Measurements from ENCODE around the gene BCAS3. TPM values are rescaled to one million over a fixed set of nuclear protein-coding genes. Genes with fewer than 3 reads are reported as not detected.

Gene BCAS3
- total RNA-seq, 1 experiment from 2014 or later = 14.4 TPM

GRCh38 chr17:61160789-61161445, 483.3 kb downstream of the BCAS3 start:
- H3K9me3 ChIP-seq (ENCODE audit: low read depth, low read length, poor library complexity, severe bottlenecking) = no peaks in the 10 kb centered on the region
- DNase-seq (ENCODE audit: low spot score) = no peak
- peaks cover 19% of the 10 kb centered on the region for H3K4me1 ChIP-seq (ENCODE audit: insufficient read depth, low read length, poor library complexity, severe bottlenecking)
- TF ChIP-seq EZH2 (IDR thresholded peaks at IDR 0.05; ENCODE audit: borderline replicate concordance, low read depth, low read length, poor library complexity, severe bottlenecking) = no peak
- TF ChIP-seq CTCF (conservative IDR thresholded peaks at IDR 0.05; ENCODE audit: low read depth, low read length) = no peak
- H3K36me3 ChIP-seq (ENCODE audit: insufficient read depth, low read length, poor library complexity, severe bottlenecking) = no peaks in the 10 kb centered on the region
- intact Hi-C loops (cut with micrococcal nuclease; ENCODE audit: unreplicated experiment) = no loop called here
- ChIA-PET POLR2A (ENCODE audit: low non-redundant PET) (no interaction called here), CTCF (no interaction called here)
- H3K27me3 ChIP-seq (replicated peaks; ENCODE audit: insufficient read depth, low read depth, low read length, poor library complexity) = no peaks in the 10 kb centered on the region
- no peak overlapping the region for H3K4me3 ChIP-seq (ENCODE audit: low read depth, low read length, poor library complexity, severe bottlenecking)
- H3K27ac ChIP-seq (ENCODE audit: low read depth, low read length, poor library complexity, severe bottlenecking) = no peak overlapping the region
- no TSS peak for BruUV-seq (replicated peaks)

GRCh38 chr17:61161615-61162134, 484.0 kb downstream of the BCAS3 start:
- no peaks in the 10 kb centered on the region for H3K27me3 ChIP-seq (replicated peaks; ENCODE audit: insufficient read depth, low read depth, low read length, poor library complexity)
- no peak for TF ChIP-seq CTCF (conservative IDR thresholded peaks at IDR 0.05; ENCODE audit: low read depth, low read length)
- TF ChIP-seq EZH2 (IDR thresholded peaks at IDR 0.05; ENCODE audit: borderline replicate concordance, low read depth, low read length, poor library complexity, severe bottlenecking) = no peak
- H3K36me3 ChIP-seq (ENCODE audit: insufficient read depth, low read length, poor library complexity, severe bottlenecking) = no peaks in the 10 kb centered on the region
- no peak overlapping the region for H3K27ac ChIP-seq (ENCODE audit: low read depth, low read length, poor library complexity, severe bottlenecking)
- no peak overlapping the region for H3K4me3 ChIP-seq (ENCODE audit: low read depth, low read length, poor library complexity, severe bottlenecking)
- no TSS peak for BruUV-seq (replicated peaks)
- intact Hi-C loops (cut with micrococcal nuclease; ENCODE audit: unreplicated experiment) = no loop called here
- CTCF ChIA-PET = no interaction called here
- H3K4me1 ChIP-seq (ENCODE audit: insufficient read depth, low read length, poor library complexity, severe bottlenecking) = peaks cover 19% of the 10 kb centered on the region
- no peak for DNase-seq (ENCODE audit: low spot score)
- no peaks in the 10 kb centered on the region for H3K9me3 ChIP-seq (ENCODE audit: low read depth, low read length, poor library complexity, severe bottlenecking)
- POLR2A ChIA-PET (ENCODE audit: low non-redundant PET) = no interaction called here

GRCh38 chr17:61164517-61164916, 486.9 kb downstream of the BCAS3 start:
- Histone ChIP-seq H3K9me3 (ENCODE audit: low read depth, low read length, poor library complexity, severe bottlenecking) (no peaks in the 10 kb centered on the region), H3K4me1 (ENCODE audit: insufficient read depth, low read length, poor library complexity, severe bottlenecking) (peaks cover 9% of the 10 kb centered on the region), H3K36me3 (ENCODE audit: insufficient read depth, low read length, poor library complexity, severe bottlenecking) (no peaks in the 10 kb centered on the region), H3K4me3 (ENCODE audit: low read depth, low read length, poor library complexity, severe bottlenecking) (no peak overlapping the region), H3K27me3 (replicated peaks; ENCODE audit: insufficient read depth, low read depth, low read length, poor library complexity) (no peaks in the 10 kb centered on the region), H3K27ac (ENCODE audit: low read depth, low read length, poor library complexity, severe bottlenecking) (no peak overlapping the region)
- BruUV-seq (replicated peaks) = no TSS peak
- TF ChIP-seq CTCF (conservative IDR thresholded peaks at IDR 0.05; ENCODE audit: low read depth, low read length) (no peak), EZH2 (IDR thresholded peaks at IDR 0.05; ENCODE audit: borderline replicate concordance, low read depth, low read length, poor library complexity, severe bottlenecking) (no peak)
- no peak for DNase-seq (ENCODE audit: low spot score)
- CTCF ChIA-PET = no interaction called here
- intact Hi-C loops (cut with micrococcal nuclease; ENCODE audit: unreplicated experiment) = no loop called here
- POLR2A ChIA-PET (ENCODE audit: low non-redundant PET) = no interaction called here

All from A673 (cell line).